Subcutaneous abdominal adipose tissue (tissue), 5 donors: ENCODE data around the gene DHX36.
A peak's percentile ranks its signal among the peaks of the same experiment; 100 is the strongest.

Experiments
- H3K27ac ChIP-seq: one replicate; pipeline ENCODE4 v1.7.0; 2013; ENCODE audit warnings: low read depth, mild to moderate bottlenecking, inconsistent platforms, low read length, moderate library complexity
- H3K27me3 ChIP-seq, 5 donors: one replicate each; pipeline ENCODE4 v1.7.0; 2013; ENCODE audit warnings: low read length in 5 of 5, inconsistent platforms in 1 of 5; ENCODE audit not compliant: control insufficient read depth in 5 of 5, insufficient read depth in 4 of 5
- H3K36me3 ChIP-seq, 5 donors: one replicate each; pipeline ENCODE4 v1.7.0; 2013; ENCODE audit warnings: low read length in 5 of 5; ENCODE audit not compliant: control insufficient read depth in 5 of 5, insufficient read depth in 5 of 5
- H3K4me1 ChIP-seq, 5 donors: one replicate each; pipeline ENCODE4 v1.7.0; 2013; ENCODE audit warnings: low read length in 5 of 5, mild to moderate bottlenecking in 3 of 5, moderate library complexity in 1 of 5; ENCODE audit not compliant: control insufficient read depth in 5 of 5, insufficient read depth in 5 of 5
- H3K4me3 ChIP-seq, 5 donors: one replicate each; pipeline ENCODE4 v1.7.0; 2013; ENCODE audit warnings: low read length in 5 of 5, low read depth in 1 of 5
- H3K9ac ChIP-seq, 5 donors: one replicate each; pipeline ENCODE4 v1.7.0; 2013; ENCODE audit warnings: low read length in 5 of 5, mild to moderate bottlenecking in 4 of 5, moderate library complexity in 3 of 5
- H3K9me3 ChIP-seq, 5 donors: one replicate each; pipeline ENCODE4 v1.7.0; 2013; ENCODE audit warnings: low read length in 5 of 5; ENCODE audit not compliant: control insufficient read depth in 5 of 5
- donor health status: healthy.
- donor health status: healthy.
- donor health status: healthy.
- donor health status: healthy.
- donor health status: healthy.

Gene DHX36

DNA sequence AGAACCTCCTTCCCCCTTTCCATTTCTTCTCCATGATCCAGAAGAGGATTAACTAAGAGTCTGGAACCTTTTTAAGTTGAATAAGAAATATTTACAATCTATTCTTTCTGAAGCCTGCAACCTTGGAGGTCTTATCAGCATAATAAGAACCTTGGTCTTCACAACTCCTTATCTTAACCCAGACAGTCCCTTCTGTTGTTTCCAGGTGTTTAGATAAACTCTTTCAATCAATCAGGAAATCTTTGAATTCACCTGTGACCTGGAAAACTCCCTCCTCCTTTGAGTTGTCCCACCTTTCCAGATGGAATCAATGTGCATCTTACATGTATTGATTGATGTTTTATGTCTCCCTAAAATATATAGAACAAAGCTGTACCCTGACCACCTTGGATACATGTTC, 3.6 kb upstream of the DHX36 start:
- Histone ChIP-seq H3K36me3 (no peaks in the 10 kb centered on the region), H3K9me3 (no peaks in the 10 kb centered on the region), H3K27ac (no peak overlapping the region), H3K9ac (no peak overlapping the region), H3K4me3 (no peak overlapping the region), H3K27me3 (no peaks in the 10 kb centered on the region), H3K4me1 (peaks cover 0 to 16% (median 12%) of the 10 kb centered on the region in 5 donors)

DNA sequence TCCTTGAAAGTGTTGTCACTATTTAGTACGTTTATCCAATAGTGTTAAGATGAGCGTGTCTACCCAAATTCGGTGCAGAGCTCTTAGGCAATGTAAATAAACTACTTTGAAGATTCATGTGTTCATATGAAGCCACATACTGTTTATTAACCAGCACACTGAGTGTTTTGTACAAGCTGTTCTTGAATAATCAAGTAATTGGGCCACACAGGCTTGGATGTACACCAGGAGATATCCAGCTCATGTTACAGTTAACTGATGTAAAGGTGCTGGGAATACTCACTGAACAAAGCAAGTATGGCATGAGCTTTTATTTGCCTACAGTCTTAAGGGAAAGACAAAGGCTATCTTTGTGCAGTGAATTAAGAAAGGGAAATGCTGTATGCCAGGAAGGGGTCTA, 632 bp upstream of the DHX36 start:
- H3K4me1 ChIP-seq: peaks cover 2 to 33% (median 27%) of the 10 kb centered on the region in 5 donors
- no peaks in the 10 kb centered on the region for H3K36me3 ChIP-seq
- H3K9me3 ChIP-seq: no peaks in the 10 kb centered on the region
- H3K9ac ChIP-seq: peak overlapping the region in 4 of 5 donors; percentile 85 to 95 (median 90)
- peak overlapping the region; percentile 76 to 99 (median 92) for H3K4me3 ChIP-seq
- H3K27me3 ChIP-seq: no peaks in the 10 kb centered on the region
- H3K27ac ChIP-seq: peak overlapping the region; percentile 89

DNA sequence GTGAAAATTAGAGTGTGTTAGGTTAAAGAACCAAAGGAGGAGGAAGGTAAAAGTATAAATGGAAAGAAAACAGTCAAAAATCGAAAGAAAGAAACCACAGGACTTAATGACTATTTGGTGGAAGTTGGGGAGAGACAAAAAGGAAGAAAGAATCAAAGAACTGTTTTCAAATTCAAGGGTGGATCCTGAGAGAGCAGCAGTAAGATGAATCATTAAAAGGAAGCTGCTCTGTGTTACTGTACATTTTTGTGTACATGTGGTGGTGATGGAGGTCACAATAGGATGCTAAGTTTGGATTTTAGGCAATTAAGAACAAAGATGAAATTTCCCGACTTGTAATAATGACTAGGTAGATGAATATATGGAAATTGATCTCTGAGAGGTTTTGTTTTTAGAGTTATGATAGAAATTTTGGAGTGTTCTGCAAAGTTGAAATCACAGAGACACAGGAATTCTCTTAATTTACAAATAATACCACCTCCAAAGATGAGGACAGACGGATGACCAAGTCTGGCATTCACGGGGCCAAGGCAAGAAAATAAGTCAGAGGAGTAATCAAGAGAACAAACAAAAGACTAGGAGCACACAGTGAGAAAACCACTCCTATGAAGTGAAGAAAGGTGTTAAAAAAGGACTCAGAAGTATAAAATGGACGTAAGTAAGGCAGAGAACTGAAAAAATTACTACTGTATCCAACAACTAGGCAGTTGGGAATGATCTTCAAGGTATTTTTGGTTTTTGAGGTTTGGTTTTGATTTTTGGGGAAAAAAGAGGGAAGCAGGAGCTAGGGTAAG, 7.1 kb downstream of the DHX36 start:
- no peak overlapping the region for H3K27ac ChIP-seq
- H3K9ac ChIP-seq: no peak overlapping the region
- peaks cover 0 to 22% (median 17%) of the 10 kb centered on the region in 5 donors for H3K4me1 ChIP-seq
- H3K36me3 ChIP-seq: peaks cover 10 to 23% (median 18%) of the 10 kb centered on the region in 5 donors
- no peak overlapping the region for H3K4me3 ChIP-seq
- no peaks in the 10 kb centered on the region for H3K27me3 ChIP-seq
- no peaks in the 10 kb centered on the region for H3K9me3 ChIP-seq

DNA sequence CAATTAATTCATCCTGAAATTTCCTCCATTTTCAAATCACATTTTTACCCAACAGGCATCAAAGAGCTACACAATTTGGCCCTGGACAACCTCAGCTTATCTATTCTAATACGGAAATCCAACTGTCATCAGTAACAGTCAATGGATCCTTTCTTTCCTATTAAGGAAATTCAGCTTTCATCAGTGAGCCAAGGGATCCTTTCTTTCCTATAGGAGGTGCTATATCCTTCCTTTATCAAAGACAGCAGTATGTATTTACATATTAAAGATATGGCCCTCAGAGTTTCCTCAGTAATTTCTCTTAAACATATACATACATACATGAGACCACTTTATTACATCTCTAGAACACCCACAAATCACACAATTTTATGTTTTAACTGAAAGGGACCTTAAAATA, 10.1 kb downstream of the DHX36 start:
- peaks cover 0 to 11% (median 8%) of the 10 kb centered on the region in 5 donors for H3K4me1 ChIP-seq
- no peak overlapping the region for H3K9ac ChIP-seq
- no peak overlapping the region for H3K4me3 ChIP-seq
- H3K27me3 ChIP-seq: no peaks in the 10 kb centered on the region
- no peak overlapping the region for H3K27ac ChIP-seq
- H3K9me3 ChIP-seq: no peaks in the 10 kb centered on the region
- H3K36me3 ChIP-seq: peaks cover 10 to 35% (median 25%) of the 10 kb centered on the region in 5 donors

DNA sequence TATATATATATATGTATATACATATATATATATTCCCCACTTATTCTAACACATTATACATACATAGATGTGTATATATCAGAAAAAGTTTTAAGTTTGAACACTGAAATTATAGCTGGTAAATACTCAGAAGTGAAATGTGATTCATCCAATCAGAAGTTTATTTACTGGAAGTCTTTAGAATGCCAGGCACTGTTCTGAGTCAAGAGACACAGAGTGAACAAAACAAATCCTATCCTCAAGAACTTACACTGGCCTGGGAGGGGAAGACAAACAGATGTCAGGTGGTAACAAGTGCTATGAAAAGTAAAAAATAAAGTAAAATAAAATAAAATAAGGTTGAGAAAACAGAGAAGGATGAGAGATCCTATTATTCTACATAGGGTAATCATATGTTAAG, 13.4 kb downstream of the DHX36 start:
- H3K4me1 ChIP-seq: no peaks in the 10 kb centered on the region
- H3K36me3 ChIP-seq: peaks cover 17 to 59% (median 36%) of the 10 kb centered on the region in 5 donors
- no peaks in the 10 kb centered on the region for H3K9me3 ChIP-seq

DNA sequence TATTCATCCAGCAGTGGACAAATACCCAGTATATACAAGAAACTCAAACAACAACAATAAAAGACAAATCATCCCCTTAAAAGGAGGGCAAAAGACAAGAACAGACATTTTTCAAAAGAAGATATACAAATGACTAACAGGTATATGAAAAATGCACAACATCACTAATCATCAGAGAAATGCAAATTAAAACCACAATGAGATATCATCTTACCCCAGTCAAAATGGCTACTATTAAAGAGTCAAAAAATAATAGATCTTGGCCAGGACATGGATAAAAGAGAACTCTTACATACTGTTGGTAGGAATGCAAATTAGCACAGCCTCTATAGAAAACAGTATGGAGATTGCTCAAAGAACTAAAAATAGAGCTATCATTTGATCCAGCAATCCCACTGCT, 16.9 kb downstream of the DHX36 start:
- Histone ChIP-seq H3K9ac (no peak overlapping the region), H3K36me3 (peaks cover 36 to 62% (median 43%) of the 10 kb centered on the region in 5 donors), H3K9me3 (no peaks in the 10 kb centered on the region), H3K4me3 (no peak overlapping the region), H3K27me3 (no peaks in the 10 kb centered on the region), H3K4me1 (no peaks in the 10 kb centered on the region), H3K27ac (no peak overlapping the region)

More for the DNA sequence above, 13.4 kb downstream of the DHX36 start:
- Histone ChIP-seq H3K9ac (no peak overlapping the region), H3K27ac (no peak overlapping the region), H3K27me3 (no peaks in the 10 kb centered on the region), H3K4me3 (no peak overlapping the region)

DNA sequence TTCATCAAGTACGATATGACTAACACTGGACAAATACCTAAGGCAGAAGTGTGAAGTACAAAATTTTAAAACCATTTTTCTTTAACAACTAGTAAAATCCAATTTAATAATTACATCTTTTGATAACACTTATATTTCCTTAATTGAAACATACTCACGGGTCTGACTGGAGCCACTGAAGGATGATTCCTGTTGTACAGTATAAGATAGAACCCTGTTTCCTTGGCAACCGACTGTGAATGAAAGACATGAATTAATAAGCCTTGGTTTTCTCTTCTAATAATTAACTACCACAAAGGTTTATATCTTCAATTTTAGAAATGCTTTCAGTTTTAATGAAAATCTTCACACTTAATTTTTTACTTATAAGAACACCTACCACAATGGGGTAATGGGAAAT, 19.4 kb downstream of the DHX36 start:
- H3K36me3 ChIP-seq: peaks cover 54 to 74% (median 64%) of the 10 kb centered on the region in 5 donors
- no peaks in the 10 kb centered on the region for H3K9me3 ChIP-seq
- H3K4me1 ChIP-seq: no peaks in the 10 kb centered on the region
- no peak overlapping the region for H3K4me3 ChIP-seq
- H3K27ac ChIP-seq: no peak overlapping the region
- H3K27me3 ChIP-seq: no peaks in the 10 kb centered on the region
- H3K9ac ChIP-seq: no peak overlapping the region

DNA sequence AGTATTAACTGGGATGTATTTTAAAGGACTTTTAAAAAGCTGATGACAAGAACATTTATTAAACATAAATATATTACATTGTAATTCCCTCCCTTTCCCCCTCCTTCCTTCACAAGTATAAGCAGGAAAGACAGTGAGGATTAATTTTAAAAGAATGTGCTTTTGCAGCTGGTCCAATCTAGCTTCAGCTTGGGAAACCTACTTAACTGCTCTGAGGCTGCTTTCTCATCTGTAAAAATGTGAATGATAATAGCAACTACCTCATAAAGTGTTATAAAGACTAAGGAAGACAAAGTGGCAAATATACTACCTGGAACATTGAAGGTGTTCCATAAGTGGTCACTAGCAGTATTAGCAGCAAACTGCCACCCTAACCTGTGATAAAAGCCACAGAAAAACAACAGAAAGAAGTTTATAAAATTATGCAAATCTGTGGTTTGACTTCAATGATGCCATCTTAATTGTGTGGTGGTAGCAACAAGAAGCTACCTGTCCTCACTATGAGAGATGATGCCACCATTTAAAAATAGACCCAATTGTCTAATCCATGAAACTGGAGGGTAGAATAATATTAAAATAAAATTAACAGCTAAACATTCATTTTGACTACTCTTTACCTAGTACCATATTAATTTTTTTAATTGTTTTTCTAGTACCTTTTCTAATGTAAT, 20.0 kb downstream of the DHX36 start:
- Histone ChIP-seq H3K27ac (no peak overlapping the region), H3K9ac (no peak overlapping the region), H3K27me3 (no peaks in the 10 kb centered on the region), H3K36me3 (peaks cover 61 to 74% (median 65%) of the 10 kb centered on the region in 5 donors), H3K4me1 (no peaks in the 10 kb centered on the region), H3K4me3 (no peak overlapping the region), H3K9me3 (no peaks in the 10 kb centered on the region)

DNA sequence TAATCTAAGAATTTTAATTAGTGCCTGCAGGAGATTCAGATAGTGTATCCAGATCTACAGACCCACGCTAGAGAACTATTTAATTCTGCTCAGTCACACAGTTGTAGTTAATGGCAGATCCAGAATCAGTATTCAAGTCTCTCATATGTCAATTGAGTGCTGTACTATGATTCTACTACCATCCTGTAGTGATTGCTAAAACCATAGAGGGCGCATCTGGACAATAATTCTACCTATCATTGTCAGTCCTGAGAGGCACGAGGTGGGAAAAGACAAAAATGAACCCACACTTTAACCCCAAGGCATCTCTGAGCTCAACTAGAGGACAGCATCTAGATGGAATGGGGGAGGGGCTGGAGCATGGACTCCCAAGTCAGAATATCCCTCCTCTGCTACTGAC, 22.7 kb downstream of the DHX36 start:
- Histone ChIP-seq H3K27me3 (no peaks in the 10 kb centered on the region), H3K4me3 (no peak overlapping the region), H3K27ac (no peak overlapping the region), H3K9me3 (no peaks in the 10 kb centered on the region), H3K36me3 (peaks cover 58 to 72% (median 62%) of the 10 kb centered on the region in 5 donors), H3K9ac (no peak overlapping the region), H3K4me1 (peaks cover 0 to 3% (median 0%) of the 10 kb centered on the region in 5 donors)

DNA sequence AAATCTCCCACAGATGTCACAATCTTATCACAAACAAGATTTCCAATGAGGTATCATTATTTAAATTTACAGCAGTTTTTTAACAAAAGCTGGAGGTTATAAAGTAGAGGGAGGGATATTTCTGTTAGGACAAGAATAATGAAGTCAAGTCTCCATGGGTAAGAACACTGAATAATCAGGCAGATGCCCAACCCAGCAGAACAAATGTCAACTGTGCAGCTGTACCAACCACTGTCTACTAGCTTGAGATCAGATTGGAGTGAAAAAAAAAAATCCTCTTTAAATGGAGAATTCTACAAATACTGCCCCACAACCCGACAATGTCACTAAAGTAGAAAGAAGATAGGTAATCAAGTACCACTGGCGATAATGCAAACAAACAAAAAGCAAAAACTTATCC, 30.3 kb downstream of the DHX36 start:
- Histone ChIP-seq H3K4me3 (no peak overlapping the region), H3K9ac (peak overlapping the region in 1 of 5 donors; percentile 0), H3K4me1 (peaks cover 0 to 4% (median 0%) of the 10 kb centered on the region in 5 donors), H3K36me3 (peaks cover 49 to 65% (median 55%) of the 10 kb centered on the region in 5 donors), H3K27me3 (no peaks in the 10 kb centered on the region), H3K9me3 (no peaks in the 10 kb centered on the region), H3K27ac (no peak overlapping the region)
